ENCODE measurements around the gene CYTH1. TPM values are rescaled to one million over a fixed set of nuclear protein-coding genes. Genes with fewer than 3 reads are reported as not detected.
"Not testable (repeated sequence)": the region's sequence is repeated elsewhere in the genome, so short reads cannot be mapped to it uniquely, and the experiment has no call there.

The CYTH1 gene
- total RNA-seq, 4 donors from 2014 or later = 50.0 to 139 (median 83.7) TPM

DNA sequence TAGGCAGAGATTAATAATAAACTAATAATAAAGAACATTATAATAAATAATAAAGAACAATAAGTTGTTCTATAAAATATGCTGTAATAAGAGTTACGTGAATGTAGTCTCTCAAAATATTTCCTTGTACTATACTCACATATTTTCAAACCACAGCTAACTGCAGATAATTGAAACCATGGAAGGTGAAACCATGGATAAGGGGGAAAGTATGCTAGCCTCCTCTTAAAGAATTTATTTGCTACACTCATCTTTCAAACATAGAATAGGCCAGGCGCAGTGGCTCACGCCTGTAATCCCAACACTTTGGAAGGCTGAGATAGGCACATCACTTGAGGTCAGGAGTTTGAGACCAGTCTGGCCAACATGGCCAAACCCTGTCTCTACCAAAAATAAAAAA lies 18.5 kb downstream of the CYTH1 start:
- no peak for ATAC-seq (ENCODE audit: low FRiP score)

DNA sequence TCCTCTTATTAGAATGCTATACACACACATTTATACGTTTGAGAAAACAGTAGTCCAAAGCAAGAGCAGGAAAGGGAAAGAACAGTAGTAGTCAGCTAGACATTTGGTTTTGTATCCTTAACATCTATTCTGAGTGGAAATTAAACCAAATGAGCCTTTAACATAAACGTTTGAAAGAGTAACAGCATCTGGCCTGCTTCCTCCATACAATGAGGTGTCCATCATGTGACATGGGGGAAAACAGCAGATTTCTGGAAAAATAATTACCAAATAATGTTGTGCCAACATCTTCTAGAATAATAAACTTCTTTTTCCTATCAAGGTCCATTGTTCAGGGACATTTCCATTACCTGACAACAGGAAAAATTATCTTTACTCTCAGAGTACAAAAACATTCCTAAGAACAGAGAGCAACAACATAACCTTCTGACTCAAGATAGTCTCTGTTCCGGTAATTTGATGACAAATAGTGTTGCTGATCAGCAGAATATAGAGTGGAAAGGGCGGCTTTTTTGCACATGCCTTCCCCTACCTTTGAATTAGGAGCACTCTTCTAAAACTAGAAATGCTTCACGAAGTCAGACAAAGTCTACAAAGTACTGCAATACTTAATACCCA lies 20.2 kb downstream of the CYTH1 start:
- DNase-seq (ENCODE audit: low spot score) (no peak), ATAC-seq (ENCODE audit: low FRiP score) (no peak)
- TF ChIP-seq, protein P1, sequence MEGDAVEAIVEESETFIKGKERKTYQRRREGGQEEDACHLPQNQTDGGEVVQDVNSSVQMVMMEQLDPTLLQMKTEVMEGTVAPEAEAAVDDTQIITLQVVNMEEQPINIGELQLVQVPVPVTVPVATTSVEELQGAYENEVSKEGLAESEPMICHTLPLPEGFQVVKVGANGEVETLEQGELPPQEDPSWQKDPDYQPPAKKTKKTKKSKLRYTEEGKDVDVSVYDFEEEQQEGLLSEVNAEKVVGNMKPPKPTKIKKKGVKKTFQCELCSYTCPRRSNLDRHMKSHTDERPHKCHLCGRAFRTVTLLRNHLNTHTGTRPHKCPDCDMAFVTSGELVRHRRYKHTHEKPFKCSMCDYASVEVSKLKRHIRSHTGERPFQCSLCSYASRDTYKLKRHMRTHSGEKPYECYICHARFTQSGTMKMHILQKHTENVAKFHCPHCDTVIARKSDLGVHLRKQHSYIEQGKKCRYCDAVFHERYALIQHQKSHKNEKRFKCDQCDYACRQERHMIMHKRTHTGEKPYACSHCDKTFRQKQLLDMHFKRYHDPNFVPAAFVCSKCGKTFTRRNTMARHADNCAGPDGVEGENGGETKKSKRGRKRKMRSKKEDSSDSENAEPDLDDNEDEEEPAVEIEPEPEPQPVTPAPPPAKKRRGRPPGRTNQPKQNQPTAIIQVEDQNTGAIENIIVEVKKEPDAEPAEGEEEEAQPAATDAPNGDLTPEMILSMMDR (IDR thresholded peaks at IDR 0.05) = no peak

More for the DNA sequence above, 18.5 kb downstream of the CYTH1 start:
- TF ChIP-seq, protein P1 (IDR thresholded peaks at IDR 0.05) = no peak
- no peak for DNase-seq (ENCODE audit: low spot score)

DNA sequence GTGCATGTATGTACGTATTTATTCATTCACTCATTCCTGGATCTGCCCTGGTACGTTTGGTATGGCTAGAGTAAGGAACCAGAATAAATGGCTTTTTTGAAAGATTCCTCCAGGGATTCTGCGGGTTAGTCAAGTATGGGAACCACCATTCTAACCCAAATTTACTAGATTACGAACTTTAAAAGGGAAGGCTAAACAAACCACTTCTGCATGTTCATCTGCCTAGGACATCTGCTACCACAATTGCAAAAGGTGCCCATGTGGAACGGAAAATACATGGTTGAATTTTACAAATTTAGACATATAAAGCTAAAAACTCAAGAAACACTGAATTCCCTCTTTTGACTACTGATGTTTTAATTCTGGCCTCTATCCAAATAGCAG lies 22.1 kb downstream of the CYTH1 start:
- TF ChIP-seq, protein P1 (IDR thresholded peaks at IDR 0.05) = no peak
- DNase-seq (ENCODE audit: low spot score) (no peak), ATAC-seq (ENCODE audit: low FRiP score) (no peak)

DNA sequence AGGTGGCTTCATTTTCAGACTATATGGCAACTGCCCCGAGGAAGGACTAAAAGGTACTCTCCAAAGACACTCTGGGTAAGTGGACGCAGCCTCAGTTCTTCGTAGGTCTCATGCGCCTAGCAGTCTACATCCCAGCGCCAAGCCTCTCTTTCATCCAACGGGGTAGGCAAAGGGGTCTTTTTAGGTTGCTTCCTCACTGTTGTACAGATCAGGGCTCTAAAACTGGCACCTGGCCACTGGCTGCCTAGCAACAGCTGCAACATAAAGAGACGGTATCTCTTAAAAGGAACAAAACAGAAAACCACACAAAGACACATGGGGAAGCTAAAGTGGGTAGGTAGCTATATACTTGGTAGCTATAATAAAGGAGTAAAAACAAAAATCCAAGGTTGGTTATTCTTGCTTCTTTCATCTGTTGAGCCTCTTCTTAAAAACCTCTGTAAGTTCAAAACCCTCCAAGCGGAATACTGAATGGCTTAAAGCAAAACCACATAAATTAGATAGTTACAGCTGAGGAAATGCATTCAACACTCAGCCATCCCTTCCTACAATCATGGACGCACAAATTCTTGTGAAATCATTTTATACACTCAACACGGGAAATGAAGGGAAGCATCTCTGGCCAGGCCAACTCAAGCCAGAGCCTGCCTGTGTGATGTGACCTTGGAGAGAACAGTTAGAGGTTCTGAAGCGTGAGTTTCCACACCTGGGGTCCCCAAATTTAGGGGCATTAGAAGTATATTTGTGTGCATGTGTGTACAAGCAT lies 22.7 kb downstream of the CYTH1 start:
- DNase-seq (ENCODE audit: low spot score) (no peak), ATAC-seq (ENCODE audit: low FRiP score) (no peak)
- TF ChIP-seq, protein P1 (IDR thresholded peaks at IDR 0.05) = no peak

DNA sequence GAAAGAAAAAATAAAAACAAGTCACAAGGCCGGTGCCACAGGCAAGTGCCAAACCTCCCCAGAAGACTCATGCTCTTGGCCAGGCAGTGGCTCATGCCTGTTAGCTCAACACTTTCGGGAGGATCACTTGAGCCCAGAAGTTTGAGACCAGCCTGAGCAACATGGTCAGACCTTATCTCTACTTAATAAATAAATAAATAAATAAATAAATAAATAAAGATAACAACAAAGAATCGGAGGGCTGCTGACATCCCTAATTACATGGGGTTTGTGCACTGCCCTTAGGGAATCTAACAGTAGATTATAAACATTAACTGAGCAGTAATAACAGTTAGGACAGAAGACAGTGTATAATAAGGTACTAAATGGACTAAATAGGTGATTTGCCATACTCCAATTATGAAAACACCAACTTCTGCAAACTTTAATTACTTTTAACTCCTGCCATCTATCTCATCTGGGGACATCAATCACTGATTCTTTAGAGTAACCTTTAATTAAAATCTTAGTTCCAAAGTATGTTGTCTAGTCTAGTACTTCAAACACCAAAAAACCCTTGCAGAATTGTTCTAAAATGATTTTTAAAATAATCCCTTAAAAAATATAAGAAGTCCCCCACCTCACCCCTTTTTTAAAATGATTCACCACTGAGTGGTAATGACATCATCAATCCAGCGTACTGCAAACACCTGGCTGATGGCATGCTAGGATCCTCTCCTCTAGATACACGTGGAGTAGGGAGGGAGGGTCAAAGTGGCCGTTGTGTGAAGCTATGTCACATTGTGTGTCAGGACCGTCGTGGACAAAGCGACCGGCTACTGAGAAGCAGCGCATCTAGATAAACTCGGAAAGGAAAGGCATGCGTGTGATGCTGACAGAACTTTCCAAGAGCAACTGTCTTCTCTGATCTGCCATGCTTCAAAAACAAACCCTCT lies 28.5 kb downstream of the CYTH1 start:
- TF ChIP-seq, protein P1 (IDR thresholded peaks at IDR 0.05) = no peak
- no peak for ATAC-seq (ENCODE audit: low FRiP score)
- DNase-seq (ENCODE audit: low spot score) = no peak

DNA sequence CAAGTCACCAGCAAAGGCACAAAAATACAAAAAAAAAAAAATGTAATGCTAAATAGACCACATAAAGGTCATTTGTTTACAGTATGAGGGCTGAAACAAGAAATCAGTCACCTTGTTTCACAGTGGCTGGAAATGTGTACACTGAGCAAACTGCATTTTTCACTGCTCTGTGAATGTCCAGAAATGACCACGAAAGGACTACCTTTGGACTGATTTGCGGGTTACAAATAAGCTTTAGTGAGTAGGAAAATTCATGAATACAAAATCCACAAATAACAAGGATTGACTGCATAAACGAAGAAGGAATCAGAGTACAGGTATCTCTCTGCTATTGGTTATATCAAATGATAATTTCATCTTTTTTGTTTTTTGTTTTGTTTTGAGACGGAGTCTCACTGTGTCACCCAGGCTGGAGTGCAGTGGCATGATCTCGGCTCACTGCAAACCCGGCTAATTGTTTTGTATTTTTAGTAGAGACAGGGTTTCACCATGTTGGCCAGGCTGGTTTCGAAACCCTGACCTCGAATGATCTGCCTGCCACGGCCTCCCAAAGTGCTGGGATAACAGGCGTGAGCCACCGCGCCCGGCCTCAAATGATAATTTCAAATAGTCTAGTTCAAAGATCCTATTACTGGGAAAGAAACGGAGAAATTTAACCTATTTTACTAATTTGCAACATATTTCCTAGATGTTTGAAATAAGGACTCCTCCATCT lies 30.5 kb downstream of the CYTH1 start:
- DNase-seq (ENCODE audit: low spot score) = no peak
- ATAC-seq (ENCODE audit: low FRiP score) = no peak
- TF ChIP-seq, protein P1 (IDR thresholded peaks at IDR 0.05) = no peak

DNA sequence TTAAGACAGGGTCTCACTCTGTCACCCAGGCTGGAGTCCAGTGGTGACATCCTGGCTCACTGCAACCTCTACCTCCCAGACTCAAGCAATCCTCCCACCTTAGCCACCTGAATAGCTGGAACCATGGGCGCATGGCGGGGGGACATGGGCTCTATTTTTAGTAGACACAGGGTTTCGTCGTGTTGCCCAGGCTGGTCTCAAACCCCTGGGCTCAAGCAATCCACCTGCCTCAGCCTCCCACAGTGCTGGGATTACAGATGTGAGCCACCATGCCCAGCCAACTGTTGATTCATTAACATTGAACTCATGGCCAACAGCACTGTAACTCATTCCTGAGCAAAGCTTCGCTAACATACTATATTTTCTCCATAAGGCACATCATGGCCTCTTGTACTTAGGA lies 31.1 kb downstream of the CYTH1 start:
- DNase-seq (ENCODE audit: low spot score); ATAC-seq (ENCODE audit: low FRiP score): not testable (repeated sequence)

All from omental fat pad (tissue), 4 donors.